Mesangial cell (primary cell): Measurements from ENCODE around the gene OR5AK2. TPM values are rescaled to one million over a fixed set of nuclear protein-coding genes. Genes with fewer than 3 reads are reported as not detected.

ENCODE experiments used
- total RNA-seq: library from RNA; depleted of rRNA; stranded (reverse); fragments of >200 nt; gene quantifications from 2 replicates; pipeline ENCODE4 v1.2.3, GENCODE V29; 2015

The OR5AK2 gene, protein sequence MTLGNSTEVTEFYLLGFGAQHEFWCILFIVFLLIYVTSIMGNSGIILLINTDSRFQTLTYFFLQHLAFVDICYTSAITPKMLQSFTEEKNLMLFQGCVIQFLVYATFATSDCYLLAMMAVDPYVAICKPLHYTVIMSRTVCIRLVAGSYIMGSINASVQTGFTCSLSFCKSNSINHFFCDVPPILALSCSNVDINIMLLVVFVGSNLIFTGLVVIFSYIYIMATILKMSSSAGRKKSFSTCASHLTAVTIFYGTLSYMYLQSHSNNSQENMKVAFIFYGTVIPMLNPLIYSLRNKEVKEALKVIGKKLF
- not detected in 2 replicates for total RNA-seq

DNA sequence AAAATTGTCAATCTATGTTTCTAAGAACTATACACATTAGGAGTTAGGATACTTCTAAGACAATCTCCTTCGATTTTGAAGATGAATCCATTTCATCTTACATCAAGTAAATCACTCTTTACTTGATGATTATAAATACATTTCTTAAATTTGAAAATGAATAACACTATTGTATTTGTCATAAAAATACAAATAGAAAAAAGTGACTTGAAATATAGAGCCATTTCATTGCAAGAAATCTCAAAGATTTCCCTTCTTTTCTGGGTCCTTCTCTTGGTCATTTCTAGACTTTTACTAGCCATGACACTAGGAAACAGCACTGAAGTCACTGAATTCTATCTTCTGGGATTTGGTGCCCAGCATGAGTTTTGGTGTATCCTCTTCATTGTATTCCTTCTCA lies at the start of gene OR5AK2:
OR5AK2 (plus strand) TSS at position 301 of the 400 bp plus-strand sequence; CDS start at position 301, 0 bp downstream.

Other genes with a start within 250 kb of the OR5AK2 start
- gene OR9G4, start 240.2 kb upstream of the OR5AK2 start, total RNA-seq: not detected in 2 replicates
- not detected in 2 replicates for gene LRRC55, start 193.0 kb downstream of the OR5AK2 start, total RNA-seq
- gene APLNR, start 248.3 kb downstream of the OR5AK2 start, total RNA-seq: not detected in 2 replicates